GM12878 (cell line): ENCODE measurements around the gene KRTAP9-9. TPM values are rescaled to one million over a fixed set of nuclear protein-coding genes. Genes with fewer than 3 reads are reported as not detected.

ENCODE experiments used
- ATAC-seq: fragments of 200-7000 bp; cut with Tn5 transposase; 3 replicates; pipeline ENCODE4 v1.9.1; 2020; ENCODE audit warnings: mild to moderate bottlenecking, moderate library complexity
- BruUV-seq: library from RNA; stranded (reverse); fragments of 400-500 nt; replicated peaks from 2 replicates; lab custom pipeline; 2021; lab: Mats Ljungman, UMichigan
- CTCF ChIA-PET: fragments of 300-600 bp; sonication (Branson Sonifier 250); formaldehyde crosslinking; extraction: SDS; loops from one replicate; lab custom pipeline; 2021; ENCODE audit warnings: inconsistent platforms; lab: Yijun Ruan, JAX
- POLR2A ChIA-PET: fragments of 350-600 bp; formaldehyde crosslinking; extraction: SDS; loops from one replicate; lab custom pipeline; 2021; ENCODE audit warnings: inconsistent platforms; lab: Charles Lee
- RAD21 ChIA-PET: fragments of 300-600 bp; sonication (Branson Sonifier 250); formaldehyde crosslinking; loops from one replicate; lab custom pipeline; 2023; ENCODE audit warnings: antibody characterized with exemption; ENCODE audit not compliant: unreplicated experiment; lab: Charles Lee
- SMC1A ChIA-PET: fragments of 300-600 bp; sonication (Branson Sonifier 250); formaldehyde crosslinking; loops from one replicate; lab custom pipeline; 2023; ENCODE audit not compliant: unreplicated experiment, uncharacterized antibody; lab: Charles Lee
- DNase-seq: peaks from one replicate; pipeline ENCODE4 v3.0.0-alpha.2; 2011; ENCODE audit warnings: low read depth, low spot score
- FAIRE-seq: peaks from 3 replicates; lab custom pipeline; 2011; peaks lifted over from hg19 to GRCh38; lab: Jason Lieb, UNC
- H2AFZ ChIP-seq: 2 replicates; pipeline ENCODE4 v1.6.0; 2011; ENCODE audit warnings: low read depth, low read length, control low read depth; ENCODE audit not compliant: control insufficient read depth
- H3K27ac ChIP-seq: 2 replicates; pipeline ENCODE4 v1.5.1; 2011; ENCODE audit warnings: control low read depth; ENCODE audit not compliant: control insufficient read depth, insufficient read depth
- H3K27me3 ChIP-seq, 2 experiments: replicated peaks in 1 of 2; 2 replicates each; pipeline versions ENCODE4 v1.6.0 to v1.6.1; 2011; ENCODE audit warnings: low read length in 1 of 2; ENCODE audit not compliant: control insufficient read depth in 2 of 2, insufficient read depth in 2 of 2
- H3K36me3 ChIP-seq, 2 experiments: 2 replicates each; pipeline ENCODE4 v1.5.1; 2011; ENCODE audit warnings: low read length in 1 of 2; ENCODE audit not compliant: control insufficient read depth in 2 of 2, insufficient read depth in 2 of 2
- H3K4me1 ChIP-seq: 2 replicates; pipeline ENCODE4 v1.6.1; 2011; ENCODE audit warnings: mild to moderate bottlenecking, low read length, moderate library complexity, mixed read lengths; ENCODE audit not compliant: control insufficient read depth, insufficient read depth
- H3K4me2 ChIP-seq: 2 replicates; pipeline ENCODE4 v1.6.0; 2011; ENCODE audit warnings: control low read depth; ENCODE audit not compliant: control insufficient read depth, insufficient read depth
- H3K4me3 ChIP-seq: fragments of 200-600 bp; sonication (generic); 2 replicates; pipeline ENCODE4 v1.5.1; 2016
- H3K79me2 ChIP-seq: 2 replicates; pipeline ENCODE4 v1.6.0; 2011; ENCODE audit warnings: low read length; ENCODE audit not compliant: control insufficient read depth, insufficient read depth
- H3K9ac ChIP-seq: 2 replicates; pipeline ENCODE4 v1.8.0; 2011; ENCODE audit warnings: low read length, control low read depth, mixed read lengths; ENCODE audit not compliant: control insufficient read depth, insufficient read depth
- H3K9me3 ChIP-seq: replicated peaks from 3 replicates; pipeline ENCODE4 v1.5.1; 2011; ENCODE audit warnings: mild to moderate bottlenecking, low read length; ENCODE audit not compliant: control insufficient read depth, insufficient read depth
- H4K20me1 ChIP-seq: 2 replicates; pipeline ENCODE4 v1.6.0; 2011; ENCODE audit not compliant: control insufficient read depth, insufficient read depth
- CBFB ChIP-seq: IDR thresholded peaks from 2 replicates; pipeline ENCODE4 v1.6.1; 2016; ENCODE audit warnings: antibody characterized with exemption, low read depth
- CHD1 ChIP-seq: IDR thresholded peaks from 2 replicates; pipeline ENCODE4 v1.6.1; 2012; ENCODE audit warnings: low read depth, low read length, improper control_type of control experiment
- CREB1 ChIP-seq: IDR thresholded peaks from 2 replicates; pipeline ENCODE4 v1.6.1; 2012; ENCODE audit warnings: low read depth, mild to moderate bottlenecking, inconsistent platforms
- ESRRA ChIP-seq: IDR thresholded peaks from 2 replicates; pipeline ENCODE4 v1.6.1; 2012; ENCODE audit warnings: mild to moderate bottlenecking, low read length, improper control_type of control experiment
- FOXM1 ChIP-seq: IDR thresholded peaks from 2 replicates; pipeline ENCODE4 v1.6.1; 2012; ENCODE audit warnings: low read depth, mild to moderate bottlenecking, inconsistent platforms, low read length, moderate library complexity
- IKZF2 ChIP-seq, 2 experiments: fragments of 450-650 bp; IDR thresholded peaks; 2 replicates each; pipeline ENCODE4 v1.6.1; 2017; ENCODE audit warnings: mild to moderate bottlenecking in 2 of 2, moderate library complexity in 2 of 2
- PAX5 ChIP-seq: IDR thresholded peaks from 2 replicates; pipeline ENCODE4 v1.6.1; 2011; ENCODE audit warnings: low read depth, low read length, borderline replicate concordance
- PKNOX1 ChIP-seq: fragments of 450-650 bp; IDR thresholded peaks from 2 replicates; pipeline ENCODE4 v1.6.1; 2016; ENCODE audit warnings: mild to moderate bottlenecking
- PML ChIP-seq: IDR thresholded peaks from 2 replicates; pipeline ENCODE4 v1.6.1; 2012; ENCODE audit warnings: low read length, inconsistent platforms
- POLR2AphosphoS5 ChIP-seq: IDR thresholded peaks from 2 replicates; pipeline ENCODE4 v1.6.1; 2011; ENCODE audit warnings: mild to moderate bottlenecking, low read length, inconsistent platforms
- SMARCA5 ChIP-seq: fragments of 450-650 bp; IDR thresholded peaks from 2 replicates; pipeline ENCODE4 v1.6.1; 2017; ENCODE audit warnings: mild to moderate bottlenecking
- SUPT20H ChIP-seq: IDR thresholded peaks from 2 replicates; pipeline ENCODE4 v1.6.1; 2011; ENCODE audit warnings: low read depth, mild to moderate bottlenecking, low read length, moderate library complexity, borderline replicate concordance; ENCODE audit not compliant: control insufficient read depth
- ZNF687 ChIP-seq: fragments of 450-650 bp; IDR thresholded peaks from 2 replicates; pipeline ENCODE4 v1.6.1; 2017; ENCODE audit warnings: mild to moderate bottlenecking, moderate library complexity
- WGBS: methylation state at CpG from one replicate; pipeline ENCODE4 v1.1.6; 2016; ENCODE audit warnings: low lambda C conversion rate; ENCODE audit not compliant: insufficient replicate concordance, insufficient coverage; ENCODE audit errors: missing lambda C conversion rate; 5-methylcytosine and 5-hydroxymethylcytosine counted together
- in situ Hi-C: fragments of 300-500 bp; cut with MboI; formaldehyde crosslinking; loops from 9 replicates; pipeline ENCODE4 v1.14.3; 2018; ENCODE audit warnings: mixed read lengths
- intact Hi-C: fragments of 100-400 bp; cut with micrococcal nuclease; formaldehyde crosslinking; loops from one replicate; pipeline ENCODE4 v1.14.2; 2022; ENCODE audit not compliant: unreplicated experiment
- polyA plus RNA-seq, 11 experiments: library from polyadenylated mRNA; depleted of rRNA in 4 of 11; unstranded in 6 of 11; stranded (reverse) in 5 of 11; fragments of >200 nt; fragmentation: Nextera tagmentation in 4 of 11; fragmentation: Illumina TruSeq in 1 of 11; extraction: Ambion mirVana in 4 of 11; extraction: Trizol in 1 of 11; gene quantifications; 1 replicate in 1 of 11; 2 replicates in 10 of 11; pipeline versions ENCODE4 v1.2.1 to v1.2.3, GENCODE V29; 2011 to 2016; ENCODE audit warnings: inconsistent platforms in 2 of 11, missing spikeins in 2 of 11, low read depth in 1 of 11
- total RNA-seq, 4 experiments: library from RNA; depleted of rRNA in 3 of 4; stranded (reverse); fragments of >200 nt in 3 of 4; fragmentation: Illumina TruSeq in 1 of 4; extraction: Trizol in 1 of 4; gene quantifications; 2 replicates each; pipeline versions ENCODE4 v1.2.1 to v1.2.3, GENCODE V29; 2013 to 2021

The KRTAP9-9 gene
- total and polyA plus RNA-seq, 10 of the 15 experiments (the other 5 are each of a cell fraction or from before 2014, with no cell fraction given): not detected

- no peak for DNase-seq
- intact Hi-C loops (no loop called here), in situ Hi-C loops (no loop called here)
- TF ChIP-seq FOXM1: no peak
- no peak for TF ChIP-seq PKNOX1
- TF ChIP-seq SMARCA5: no peak
- TF ChIP-seq IKZF2 (IDR thresholded peaks at IDR 0.05): no peak
- TF ChIP-seq SUPT20H: no peak
- TF ChIP-seq CHD1: no peak
- TF ChIP-seq PML: no peak
- TF ChIP-seq ZNF687: no peak
- no peak for TF ChIP-seq CREB1
- no peak for TF ChIP-seq ESRRA
- TF ChIP-seq POLR2AphosphoS5: no peak
- no peak for TF ChIP-seq PAX5
- no peak for TF ChIP-seq CBFB
- H3K4me3 ChIP-seq: no peak overlapping the region
- POLR2A ChIA-PET: no interaction called here
- H3K36me3 ChIP-seq: no peaks in the 10 kb centered on the region
- H4K20me1 ChIP-seq: no peaks in the 10 kb centered on the region
- H3K9me3 ChIP-seq: no peaks in the 10 kb centered on the region
- H3K27ac ChIP-seq: no peak overlapping the region
- no peak overlapping the region for H3K9ac ChIP-seq
- 100% methylated on average over 1 of the region's 1 CpG for WGBS
- H2AFZ ChIP-seq: no peak overlapping the region
- SMC1A ChIA-PET: no interaction called here
- no peak overlapping the region for H3K4me2 ChIP-seq
- H3K4me1 ChIP-seq: no peaks in the 10 kb centered on the region
- no peak for ATAC-seq
- RAD21 ChIA-PET: no interaction called here
- FAIRE-seq: no peak
- no peaks in the 10 kb centered on the region; a peak in 2 of 4 replicates for H3K27me3 ChIP-seq
- no peaks in the 10 kb centered on the region for H3K79me2 ChIP-seq
- CTCF ChIA-PET: no interaction called here
- BruUV-seq: no TSS peak
These were observed 1.1 kb downstream of the KRTAP9-9 start for GRCh38 chr17:41256291-41256685.
